SK-N-SH treated with all-trans-retinoic acid at 6 μM for 48 hours (cell line): Measurements from ENCODE around the gene ZNF177.

ENCODE experiments used
- ARNTL ChIP-seq: fragments of 450-650 bp; formaldehyde crosslinking; IDR thresholded peaks from 2 replicates; pipeline ENCODE4 v1.5.0; 2020; ENCODE audit warnings: low read depth, mild to moderate bottlenecking, moderate library complexity, borderline replicate concordance
- CSDC2 ChIP-seq: fragments of 250-450 bp; sonication (Bioruptor Pico); IDR thresholded peaks from 2 replicates; pipeline ENCODE4 v1.5.0; 2020; ENCODE audit warnings: mild to moderate bottlenecking, moderate library complexity
- OSR1 ChIP-seq: fragments of 250-450 bp; sonication (Bioruptor Pico); IDR thresholded peaks from 2 replicates; pipeline ENCODE4 v1.8.0; 2022; ENCODE audit warnings: moderate library complexity, mild to moderate bottlenecking, inconsistent platforms
- PPARA ChIP-seq: fragments of 250-450 bp; sonication (Bioruptor Pico); IDR thresholded peaks from 2 replicates; pipeline ENCODE4 v1.5.0; 2020; ENCODE audit warnings: mild to moderate bottlenecking, borderline replicate concordance
- RARB ChIP-seq: fragments of 250-450 bp; sonication (Bioruptor Pico); IDR thresholded peaks from 2 replicates; pipeline ENCODE4 v1.8.0; 2021; ENCODE audit warnings: mild to moderate bottlenecking, moderate library complexity
- SNAI2 ChIP-seq: fragments of 250-450 bp; sonication (Bioruptor Pico); IDR thresholded peaks from 2 replicates; pipeline ENCODE4 v1.5.0; 2020; ENCODE audit warnings: mild to moderate bottlenecking, moderate library complexity
- TCF4 ChIP-seq: fragments of 250-450 bp; sonication (Bioruptor Pico); IDR thresholded peaks from 2 replicates; pipeline ENCODE4 v1.8.0; 2021; ENCODE audit warnings: mild to moderate bottlenecking, moderate library complexity, borderline replicate concordance
- ZFP30 ChIP-seq: fragments of 450-650 bp; formaldehyde crosslinking; IDR thresholded peaks from 2 replicates; pipeline ENCODE4 v1.5.0; 2022; ENCODE audit warnings: mild to moderate bottlenecking, moderate library complexity
- ZNF70 ChIP-seq: fragments of 450-650 bp; formaldehyde crosslinking; IDR thresholded peaks from 2 replicates; pipeline ENCODE4 v1.5.0; 2020; ENCODE audit warnings: mild to moderate bottlenecking, moderate library complexity
- ZNF8 ChIP-seq: fragments of 450-650 bp; formaldehyde crosslinking; IDR thresholded peaks from 2 replicates; pipeline ENCODE4 v1.5.0; 2020; ENCODE audit warnings: mild to moderate bottlenecking, moderate library complexity

DNA sequence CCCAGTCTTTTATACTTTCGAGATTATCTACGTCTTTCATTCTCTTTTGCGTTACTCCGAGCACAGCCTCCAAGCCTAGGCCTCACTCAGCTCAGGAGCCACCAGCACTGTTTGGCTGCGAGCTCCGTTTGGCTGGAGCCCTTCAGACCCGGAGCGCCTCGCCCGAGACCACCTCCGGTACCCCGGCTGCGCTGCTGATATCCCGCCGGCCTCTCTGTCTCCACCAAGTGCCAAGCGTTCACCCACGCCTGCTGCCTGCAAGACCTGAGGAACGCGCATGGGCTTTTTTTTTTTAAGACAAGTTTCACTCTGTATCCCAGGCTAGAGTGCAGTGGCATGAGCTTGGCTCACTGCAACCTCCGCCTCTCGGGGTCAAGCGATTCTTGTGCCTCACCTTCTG is 14.1 kb upstream of the ZNF177 start:
- TF ChIP-seq ARNTL (CRISPR knock-in tag) (no peak), TCF4 (CRISPR knock-in tag) (no peak), OSR1 (CRISPR knock-in tag) (no peak), ZFP30 (CRISPR knock-in tag) (no peak), RARB (CRISPR knock-in tag) (no peak), ZNF70 (CRISPR knock-in tag) (no peak), PPARA (CRISPR knock-in tag) (no peak), SNAI2 (CRISPR knock-in tag) (no peak), ZNF8 (no peak), CSDC2 (no peak)
